Fibroblast of lung (primary cell): ENCODE data around the gene SLC38A6.

Experiments
- CTCF ChIP-seq, 2 donors: IDR thresholded peaks in 1 of 2; conservative IDR thresholded peaks in 1 of 2; 1 replicate in 1 of 2; 2 replicates in 1 of 2; pipeline ENCODE4 v1.5.1; 2011 to 2012; ENCODE audit warnings: low read length in 2 of 2, control low read depth in 1 of 2, inconsistent platforms in 1 of 2, low read depth in 1 of 2, mild to moderate bottlenecking in 1 of 2
- EZH2 ChIP-seq: IDR thresholded peaks from 2 replicates; pipeline ENCODE4 v1.5.1; 2012; ENCODE audit warnings: low read length, control low read depth, mild to moderate bottlenecking; ENCODE audit errors: missing control alignments

- TF ChIP-seq CTCF (conservative IDR thresholded peaks at IDR 0.05 in 1 of 2, IDR thresholded peaks at IDR 0.05 in 1 of 2; ENCODE audit: low read depth in 1 of 2, low read length in 2 of 2) (no peak), EZH2 (no peak)
Measured at GRCh38 chr14:61090432-61091216, 109.6 kb downstream of the SLC38A6 start.
